HG03159 (cell line): ENCODE measurements around the gene DDX52.
"Not testable (repeated sequence)": the region's sequence is repeated elsewhere in the genome, so short reads cannot be mapped to it uniquely, and the experiment has no call there.

ENCODE experiments used
- ATAC-seq: cut with Tn5 transposase; IDR thresholded peaks from one replicate; pipeline ENCODE4 v1.9.1; 2021; ENCODE audit warnings: mild to moderate bottlenecking, moderate library complexity; ENCODE audit not compliant: unreplicated experiment

The DDX52 gene, protein sequence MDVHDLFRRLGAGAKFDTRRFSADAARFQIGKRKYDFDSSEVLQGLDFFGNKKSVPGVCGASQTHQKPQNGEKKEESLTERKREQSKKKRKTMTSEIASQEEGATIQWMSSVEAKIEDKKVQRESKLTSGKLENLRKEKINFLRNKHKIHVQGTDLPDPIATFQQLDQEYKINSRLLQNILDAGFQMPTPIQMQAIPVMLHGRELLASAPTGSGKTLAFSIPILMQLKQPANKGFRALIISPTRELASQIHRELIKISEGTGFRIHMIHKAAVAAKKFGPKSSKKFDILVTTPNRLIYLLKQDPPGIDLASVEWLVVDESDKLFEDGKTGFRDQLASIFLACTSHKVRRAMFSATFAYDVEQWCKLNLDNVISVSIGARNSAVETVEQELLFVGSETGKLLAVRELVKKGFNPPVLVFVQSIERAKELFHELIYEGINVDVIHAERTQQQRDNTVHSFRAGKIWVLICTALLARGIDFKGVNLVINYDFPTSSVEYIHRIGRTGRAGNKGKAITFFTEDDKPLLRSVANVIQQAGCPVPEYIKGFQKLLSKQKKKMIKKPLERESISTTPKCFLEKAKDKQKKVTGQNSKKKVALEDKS

GRCh38 chr17:37643118-37643766 lies at the start of gene DDX52:
TSS of gene DDX52 (minus strand) at chr17:37643446. CDS start at chr17:37643420, 26 bp downstream.
- peak; percentile 93 for ATAC-seq

GRCh38 chr17:37691807-37692206 lies 48.6 kb upstream of the DDX52 start:
- ATAC-seq = no peak

DNA sequence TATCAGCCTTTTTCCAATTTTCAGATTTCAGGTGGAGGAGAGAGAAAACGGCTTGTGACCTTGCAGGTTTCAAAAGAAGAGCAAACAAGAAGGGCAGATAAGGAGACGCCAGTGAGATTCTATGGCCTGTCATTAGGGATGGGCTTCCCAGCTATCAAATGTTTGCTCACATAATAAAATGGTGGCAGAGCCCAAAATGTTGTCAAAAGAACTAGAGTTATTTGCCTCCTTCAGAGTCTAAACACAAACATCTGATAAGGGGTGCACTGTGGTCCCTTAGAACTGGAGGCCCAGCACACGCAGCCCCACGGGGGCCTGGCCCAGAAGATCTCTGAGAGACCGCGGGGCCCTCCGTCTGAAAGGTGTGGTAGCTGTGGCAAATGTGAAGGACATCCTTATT lies 46.1 kb upstream of the DDX52 start:
- ATAC-seq = no peak

DNA sequence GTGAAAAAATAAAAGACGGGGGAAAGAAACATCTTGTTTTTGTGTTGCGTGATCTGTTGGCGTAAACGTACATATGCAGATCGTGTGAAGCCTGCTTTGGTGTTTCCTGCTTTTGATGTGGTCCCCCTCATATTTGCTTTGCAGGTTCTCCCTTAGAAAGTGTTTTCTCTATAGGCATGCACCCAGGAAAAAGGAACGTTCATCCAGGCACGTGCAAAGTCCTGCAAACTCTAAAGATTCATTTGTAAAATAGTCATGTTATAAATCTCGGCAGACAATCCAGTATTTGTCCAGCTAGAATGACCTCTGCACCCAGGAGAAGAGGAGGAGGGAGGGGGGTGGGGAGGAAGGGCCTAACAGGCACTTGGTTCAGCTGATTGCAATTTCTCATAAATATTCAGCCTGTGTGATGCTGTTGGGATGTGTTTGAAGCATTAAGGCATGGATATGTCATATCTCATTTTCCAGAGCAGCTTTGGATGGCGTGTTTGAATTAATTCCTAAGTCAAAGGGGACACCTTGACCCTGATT lies 40.3 kb upstream of the DDX52 start:
- no peak for ATAC-seq

GRCh38 chr17:37682007-37682406 lies 38.8 kb upstream of the DDX52 start:
- ATAC-seq = no peak

DNA sequence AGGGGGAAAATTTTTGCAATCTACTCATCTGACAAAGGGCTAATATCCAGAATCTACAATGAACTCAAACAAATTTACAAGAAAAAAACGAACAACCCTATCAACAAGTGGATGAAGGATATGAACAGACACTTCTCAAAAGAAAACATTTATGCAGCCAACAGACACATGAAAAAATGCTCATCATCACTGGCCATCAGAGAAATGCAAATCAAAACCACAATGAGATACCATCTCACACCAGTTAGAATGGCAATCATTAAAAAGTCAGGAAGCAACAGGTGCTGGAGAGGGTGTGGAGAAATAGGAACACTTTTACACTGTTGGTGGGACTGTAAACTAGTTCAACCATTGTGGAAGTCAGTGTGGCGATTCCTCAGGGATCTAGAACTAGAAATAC lies 36.7 kb upstream of the DDX52 start:
- ATAC-seq = not testable (repeated sequence)

DNA sequence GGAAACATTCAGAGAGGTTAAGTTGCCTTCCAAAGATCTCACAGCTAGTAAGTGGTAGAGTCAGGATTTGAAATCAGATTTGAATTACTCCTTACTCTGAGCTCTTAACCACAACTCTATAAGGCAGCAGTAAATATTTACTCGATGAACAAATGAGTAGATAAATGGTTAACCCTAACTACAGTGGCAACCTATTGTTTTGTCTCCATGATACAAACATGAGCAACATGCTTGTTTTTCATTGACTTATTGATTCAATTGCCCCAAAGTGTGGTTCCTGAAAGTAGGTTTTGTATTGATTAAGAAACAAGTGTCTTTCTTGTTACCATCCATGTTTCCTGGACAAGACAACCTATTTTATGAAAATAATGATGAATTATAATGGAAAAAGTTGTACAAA lies 34.8 kb upstream of the DDX52 start:
- no peak for ATAC-seq

DNA sequence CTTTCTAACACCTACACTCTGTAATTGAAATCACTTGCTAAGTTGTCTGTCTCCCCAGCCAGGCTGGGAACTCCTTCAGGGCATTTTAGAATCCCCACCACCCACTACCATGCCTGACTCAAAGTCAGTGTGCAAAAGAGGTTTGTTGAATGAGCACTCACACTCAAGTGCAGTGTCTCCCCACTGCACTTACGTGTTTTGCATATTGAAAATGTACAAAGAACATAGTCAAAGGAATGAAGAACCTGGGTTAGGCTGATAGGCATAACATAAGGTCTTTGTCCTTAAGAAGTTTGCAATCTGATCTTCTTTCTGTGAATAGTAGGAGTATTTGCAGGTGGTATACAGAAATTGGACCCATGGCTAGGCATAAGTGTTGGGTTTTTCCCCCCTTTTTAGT lies 33.8 kb upstream of the DDX52 start:
- no peak for ATAC-seq

DNA sequence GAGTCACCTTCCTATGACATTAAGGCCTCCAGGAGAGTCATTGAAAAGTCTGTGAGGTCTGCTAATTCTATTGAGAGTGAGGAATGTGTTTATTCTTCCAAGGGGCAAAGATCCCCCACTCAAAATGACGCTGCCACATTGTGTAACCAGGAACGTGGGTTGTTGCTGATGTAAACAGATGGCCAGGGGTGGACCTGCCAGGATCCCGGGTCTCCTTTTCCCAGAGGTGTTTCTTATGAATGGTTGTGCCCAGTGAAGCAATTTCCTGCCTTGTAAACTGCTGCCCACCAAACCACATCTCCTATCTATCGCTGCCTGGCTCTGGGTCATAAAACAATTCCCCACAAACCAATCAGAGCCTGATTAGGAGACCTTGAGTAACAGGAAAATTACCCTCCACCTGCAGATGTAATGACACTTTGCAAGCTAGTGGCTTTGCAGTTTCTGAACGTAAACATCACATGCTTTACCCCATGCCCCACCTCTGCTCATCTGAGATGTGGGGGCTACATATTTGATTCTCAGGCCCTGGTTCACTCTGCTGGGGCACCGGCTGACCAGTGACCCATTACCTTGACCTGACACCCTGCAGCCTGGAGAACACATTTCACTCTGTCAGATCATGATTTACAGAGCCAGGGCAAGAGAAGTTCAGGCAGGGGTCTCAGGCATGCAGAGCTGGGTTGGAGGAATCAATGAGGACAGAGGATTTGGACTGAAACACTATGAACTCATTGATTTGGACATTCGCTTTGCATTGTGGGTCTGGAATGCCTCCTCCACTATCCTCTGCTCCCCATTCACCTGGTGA lies 33.1 kb upstream of the DDX52 start:
- ATAC-seq = no peak

DNA sequence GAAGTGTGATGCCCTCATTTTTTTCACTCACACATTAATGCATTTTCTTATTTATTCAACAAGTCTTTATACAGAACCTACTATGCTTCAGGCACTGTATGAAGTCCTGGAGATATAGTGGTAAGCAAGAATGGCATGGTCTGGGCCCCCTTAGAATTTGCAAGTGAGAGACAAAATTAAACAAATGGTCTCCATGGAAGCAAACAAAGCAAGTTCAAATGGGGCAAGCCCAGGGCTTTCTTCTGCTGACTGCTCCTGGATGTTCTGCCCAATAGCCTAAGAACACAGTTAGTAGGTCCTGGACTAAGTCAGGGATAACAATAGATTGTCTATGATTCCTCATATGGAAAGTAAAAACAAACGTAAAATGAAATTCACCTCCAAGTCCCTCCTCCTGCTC lies 31.3 kb upstream of the DDX52 start:
- no peak for ATAC-seq

GRCh38 chr17:37673386-37673785 lies 30.1 kb upstream of the DDX52 start:
- ATAC-seq = no peak

- no peak for ATAC-seq
Observed at GRCh38 chr17:37672548-37673078, 29.4 kb upstream of the DDX52 start.

DNA sequence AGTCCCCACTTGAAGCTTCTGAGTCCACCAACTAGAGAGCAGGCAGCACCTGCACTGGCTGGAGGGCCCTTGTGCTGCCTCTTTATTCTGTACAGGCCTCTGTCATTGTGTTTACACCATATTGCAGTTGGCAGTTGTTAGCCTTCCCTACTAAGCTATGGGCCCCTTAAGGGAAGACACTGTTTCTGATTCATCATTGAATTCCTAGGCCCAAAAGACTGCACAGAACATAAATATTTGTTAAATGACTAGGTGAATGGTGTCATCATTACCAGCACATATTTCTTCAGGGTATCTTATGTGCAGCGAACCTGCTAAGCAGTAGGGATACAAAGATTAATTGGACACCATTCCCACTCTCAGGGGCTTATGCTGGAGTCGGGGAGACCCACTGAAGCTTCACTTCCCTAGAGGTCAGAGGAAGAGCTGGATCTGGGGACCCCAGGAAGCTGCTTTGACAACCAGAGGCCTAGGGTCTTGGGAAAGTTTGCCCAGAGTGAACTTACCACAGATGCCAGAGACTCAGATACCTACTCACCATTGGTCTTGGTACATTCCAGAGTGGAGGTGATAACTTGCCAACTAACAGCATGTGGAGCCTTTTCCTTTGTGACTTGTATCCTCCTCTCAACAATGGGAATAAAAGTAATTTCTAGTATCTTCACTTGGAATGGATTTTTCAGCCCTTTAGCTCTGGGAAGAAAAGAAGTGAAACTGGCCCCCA lies 28.7 kb upstream of the DDX52 start:
- ATAC-seq = no peak

DNA sequence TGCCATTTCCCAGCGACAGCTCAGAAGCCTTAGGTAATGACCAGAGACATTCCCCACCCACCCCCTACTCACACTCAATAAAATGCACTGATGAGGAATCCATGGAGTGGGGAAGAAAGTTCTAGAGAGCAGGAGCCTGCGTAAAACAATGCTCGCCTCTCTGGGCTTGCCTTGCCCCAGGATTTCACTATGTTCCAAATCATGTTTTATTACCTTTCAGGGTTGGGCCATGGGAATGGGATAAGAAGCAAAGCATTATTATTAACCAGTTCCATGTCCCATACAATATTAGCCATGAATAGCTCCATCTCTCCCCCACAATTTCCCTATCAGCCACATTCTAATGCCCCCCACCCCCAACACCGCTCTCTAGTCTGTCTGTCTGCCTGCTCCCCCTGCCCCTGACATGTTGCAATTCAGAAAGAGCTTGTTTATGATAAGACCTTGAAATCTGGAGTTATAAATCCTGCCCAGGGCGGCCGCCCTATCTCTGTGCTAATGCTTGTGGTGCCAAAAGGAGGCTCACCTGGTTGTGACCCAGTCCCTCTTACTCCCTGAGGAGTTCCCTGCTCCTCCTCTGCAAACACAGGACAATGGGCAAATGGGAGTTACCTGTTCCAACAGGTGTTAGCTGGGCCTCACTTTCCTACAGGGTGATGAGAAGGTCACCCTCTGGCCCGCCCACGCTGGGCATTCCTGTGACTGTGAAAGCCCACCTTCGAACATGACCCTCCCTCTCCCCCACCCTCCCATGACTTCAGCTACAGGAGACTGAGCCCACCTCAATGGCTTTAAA lies 28.0 kb upstream of the DDX52 start:
- ATAC-seq = no peak

DNA sequence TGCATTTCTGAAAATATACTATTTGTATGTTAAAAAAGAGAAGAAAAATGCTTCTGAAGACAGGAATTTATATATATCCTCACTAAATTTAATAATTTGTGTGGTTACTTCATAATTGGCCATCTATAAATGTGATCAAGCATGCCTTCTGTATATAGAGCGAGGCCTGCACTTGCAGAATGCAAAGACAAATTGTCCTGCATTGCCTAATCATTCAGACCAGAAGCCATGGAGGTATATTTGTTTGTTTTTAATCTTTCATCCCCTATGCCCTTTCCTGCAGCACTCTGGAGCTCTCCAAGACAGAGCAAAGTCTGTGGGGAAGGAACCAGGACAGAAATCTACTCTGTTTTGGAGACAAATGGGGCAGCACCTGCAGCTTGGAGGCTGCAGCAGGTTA lies 23.8 kb upstream of the DDX52 start:
- no peak for ATAC-seq

DNA sequence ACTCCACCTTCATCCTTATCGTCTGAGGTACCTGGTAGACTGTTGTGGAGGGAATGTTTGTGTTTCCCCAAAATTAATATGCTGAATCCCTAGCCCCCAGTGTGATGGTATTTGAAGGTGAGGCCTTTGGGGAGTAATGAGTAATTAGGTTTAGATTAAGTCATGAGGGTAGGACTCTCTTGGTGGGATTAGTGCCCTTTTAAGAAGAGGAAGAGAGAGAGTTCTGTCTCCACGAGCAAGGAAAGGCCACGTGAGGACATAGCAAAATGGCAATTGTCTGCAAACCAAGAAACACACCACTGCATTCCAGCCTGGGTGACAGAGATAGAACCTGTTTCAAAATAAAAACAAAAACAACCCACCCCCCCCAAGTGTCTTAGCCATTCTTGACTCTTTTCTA lies 21.0 kb upstream of the DDX52 start:
- ATAC-seq = no peak

DNA sequence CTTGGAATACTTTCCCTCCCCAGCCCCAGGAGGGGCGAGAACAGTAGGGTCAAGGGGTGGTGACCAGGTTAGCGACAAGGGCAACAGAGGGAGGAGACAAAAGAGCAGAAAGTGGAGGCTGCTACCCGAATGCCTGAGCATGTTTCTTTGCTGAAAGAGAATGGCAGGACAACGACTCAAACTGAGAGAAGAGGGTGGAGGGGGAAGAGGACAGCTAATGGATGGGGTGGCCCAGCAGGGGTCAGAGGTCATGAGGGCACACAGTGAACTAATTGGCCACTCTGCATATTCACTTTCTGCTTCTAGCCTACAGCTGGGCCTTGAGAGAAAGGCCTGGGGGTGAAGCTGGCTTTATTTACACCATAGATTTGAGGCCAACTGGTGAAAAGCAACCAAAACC lies 19.1 kb upstream of the DDX52 start:
- ATAC-seq = no peak

DNA sequence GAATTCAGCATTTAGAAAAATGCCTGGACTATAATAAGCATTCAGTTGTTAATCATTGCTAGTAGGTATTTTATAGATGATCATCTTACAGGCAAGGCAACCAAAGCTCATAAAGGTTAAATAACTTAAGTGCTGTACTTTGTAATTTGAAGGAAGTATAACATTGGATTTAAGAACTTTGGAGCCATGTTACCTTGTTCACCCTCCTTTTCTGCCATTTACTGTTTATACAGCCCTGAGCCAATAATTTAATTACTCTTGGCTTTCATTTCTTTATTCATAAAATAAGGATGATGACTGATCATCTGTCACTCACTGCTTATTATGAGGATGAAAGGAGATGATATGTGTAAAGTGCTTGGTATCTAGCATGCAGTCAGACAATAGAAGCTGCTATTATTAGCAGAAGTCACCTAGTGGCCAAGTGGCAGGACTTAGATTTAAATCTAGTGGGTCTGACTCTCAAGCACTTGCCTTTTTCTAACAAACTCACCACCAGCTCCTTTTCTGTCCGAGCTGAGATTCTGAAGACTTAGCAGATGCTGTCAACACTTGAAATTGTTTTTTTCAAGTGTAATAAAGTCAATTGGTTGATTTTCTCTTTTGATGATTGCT lies 18.3 kb upstream of the DDX52 start:
- no peak for ATAC-seq

- no peak for ATAC-seq
Observed at GRCh38 chr17:37659925-37660324, 16.7 kb upstream of the DDX52 start.
